Neural progenitor cell (in vitro differentiated cells): ENCODE data around the gene ENAH. TPM values are rescaled to one million over a fixed set of nuclear protein-coding genes. Genes with fewer than 3 reads are reported as not detected.

Experiments used
- DNase-seq: peaks from one replicate; pipeline ENCODE4 v3.0.0-alpha.2; 2016; ENCODE audit warnings: low spot score
- H2AFZ ChIP-seq: fragments of 200-600 bp; sonication (generic); replicated peaks from 2 replicates; pipeline ENCODE4 v1.6.1; 2016; ENCODE audit warnings: antibody characterized with exemption
- H3F3A ChIP-seq: fragments of 200-600 bp; sonication (generic); 2 replicates; pipeline ENCODE4 v1.6.1; 2016; ENCODE audit warnings: antibody characterized with exemption, low read depth
- H3K27ac ChIP-seq: fragments of 200-600 bp; sonication (generic); 2 replicates; pipeline ENCODE4 v1.5.1; 2016; ENCODE audit warnings: mild to moderate bottlenecking
- H3K27me3 ChIP-seq: fragments of 200-600 bp; sonication (generic); 2 replicates; pipeline ENCODE4 v1.6.1; 2016; ENCODE audit warnings: mild to moderate bottlenecking, moderate library complexity
- H3K36me3 ChIP-seq: fragments of 200-600 bp; sonication (generic); 2 replicates; pipeline ENCODE4 v1.5.1; 2016
- H3K4me1 ChIP-seq: fragments of 200-600 bp; sonication (generic); 2 replicates; pipeline ENCODE4 v1.6.1; 2016; ENCODE audit warnings: mixed run types
- H3K4me2 ChIP-seq: fragments of 200-600 bp; sonication (generic); 2 replicates; pipeline ENCODE4 v1.6.1; 2016
- H3K4me3 ChIP-seq: fragments of 200-600 bp; sonication (generic); 2 replicates; pipeline ENCODE4 v1.5.1; 2016
- H3K79me2 ChIP-seq: fragments of 200-600 bp; sonication (generic); 2 replicates; pipeline ENCODE4 v1.6.1; 2016; ENCODE audit warnings: low read depth
- H3K9ac ChIP-seq: fragments of 200-600 bp; sonication (generic); 2 replicates; pipeline ENCODE4 v1.6.1; 2016
- H3K9me3 ChIP-seq: fragments of 200-600 bp; sonication (generic); 2 replicates; pipeline ENCODE4 v1.5.1; 2016; ENCODE audit warnings: low read depth
- H4K20me1 ChIP-seq: fragments of 200-600 bp; sonication (generic); 2 replicates; pipeline ENCODE4 v1.6.1; 2016; ENCODE audit warnings: low read depth
- H3K27ac Mint-ChIP-seq: 3 replicates; pipeline ENCODE4 v1.8.0; 2021; ENCODE audit warnings: mixed read lengths
- H3K27me3 Mint-ChIP-seq: 2 replicates; pipeline ENCODE4 v1.8.0; 2022; ENCODE audit warnings: low read depth, mild to moderate bottlenecking, inconsistent platforms, moderate library complexity, mixed read lengths; ENCODE audit not compliant: insufficient read depth
- H3K36me3 Mint-ChIP-seq: 3 replicates; pipeline ENCODE4 v1.8.0; 2021; ENCODE audit warnings: mixed read lengths
- H3K4me1 Mint-ChIP-seq: 3 replicates; pipeline ENCODE4 v1.8.0; 2021; ENCODE audit warnings: mixed read lengths
- H3K4me3 Mint-ChIP-seq: 3 replicates; pipeline ENCODE4 v1.8.0; 2021; ENCODE audit warnings: mild to moderate bottlenecking, moderate library complexity, mixed read lengths
- H3K9me3 Mint-ChIP-seq: 3 replicates; pipeline ENCODE4 v1.8.0; 2020; ENCODE audit warnings: mixed read lengths
- CTCF ChIP-seq: fragments of 200-600 bp; sonication (generic); IDR thresholded peaks from 2 replicates; pipeline ENCODE4 v1.5.1; 2017; ENCODE audit warnings: antibody characterized with exemption, mild to moderate bottlenecking
- EZH2 ChIP-seq: fragments of 200-600 bp; sonication (generic); IDR thresholded peaks from 2 replicates; pipeline ENCODE4 v1.6.1; 2017; ENCODE audit warnings: antibody characterized with exemption, mild to moderate bottlenecking, moderate library complexity
- EZH2phosphoT487 ChIP-seq: fragments of 200-600 bp; sonication (generic); IDR thresholded peaks from 2 replicates; pipeline ENCODE4 v1.6.1; 2017; ENCODE audit warnings: antibody characterized with exemption
- total RNA-seq: library from RNA; depleted of rRNA; stranded (reverse); fragments of >200 nt; gene quantifications from 2 replicates; pipeline ENCODE4 v1.2.3, GENCODE V29; 2015; ENCODE audit warnings: low replicate concordance

ENAH gene
- total RNA-seq, 1 donor from 2014 or later: 346 TPM

- Histone ChIP-seq H3K4me1 (peaks cover 42% of the 10 kb centered on the region), H2AFZ (no peak overlapping the region), H3K4me2 (peak overlapping the region; percentile 3), H3K79me2 (peaks cover 99% of the 10 kb centered on the region), H3K4me3 (no peak overlapping the region), H4K20me1 (peaks cover 91% of the 10 kb centered on the region), H3K27me3 (no peaks in the 10 kb centered on the region), H3K27ac (peak overlapping the region; percentile 64), H3K9ac (no peak overlapping the region), H3K9me3 (no peaks in the 10 kb centered on the region), H3F3A (peaks cover 13% of the 10 kb centered on the region), H3K36me3 (peaks cover 7% of the 10 kb centered on the region)
- Mint-ChIP-seq H3K36me3 (peaks cover 5% of the 10 kb centered on the region), H3K9me3 (no peaks in the 10 kb centered on the region), H3K4me3 (no peak overlapping the region), H3K27ac (no peak overlapping the region), H3K27me3 (no peaks in the 10 kb centered on the region), H3K4me1 (peaks cover 40% of the 10 kb centered on the region)
- TF ChIP-seq EZH2phosphoT487: no peak
- TF ChIP-seq EZH2: no peak
- no peak for TF ChIP-seq CTCF
- DNase-seq: no peak
Observed at GRCh38 chr1:225534772-225535171, 118.2 kb downstream of the ENAH start.

GRCh38 chr1:225534135-225534534, 118.8 kb downstream of the ENAH start:
- Mint-ChIP-seq H3K36me3 (peaks cover 5% of the 10 kb centered on the region), H3K4me3 (no peak overlapping the region), H3K27ac (no peak overlapping the region), H3K4me1 (peaks cover 40% of the 10 kb centered on the region), H3K9me3 (no peaks in the 10 kb centered on the region), H3K27me3 (no peaks in the 10 kb centered on the region)
- Histone ChIP-seq H3K27me3 (no peaks in the 10 kb centered on the region), H3K4me2 (peak overlapping the region; percentile 3), H3K4me3 (no peak overlapping the region), H3K9me3 (no peaks in the 10 kb centered on the region), H4K20me1 (peaks cover 86% of the 10 kb centered on the region), H3K36me3 (peaks cover 7% of the 10 kb centered on the region), H3K27ac (no peak overlapping the region), H3K79me2 (peaks cover 99% of the 10 kb centered on the region), H3F3A (peaks cover 12% of the 10 kb centered on the region), H3K4me1 (peaks cover 42% of the 10 kb centered on the region), H2AFZ (no peak overlapping the region), H3K9ac (no peak overlapping the region)
- no peak for DNase-seq
- TF ChIP-seq EZH2phosphoT487: no peak
- TF ChIP-seq CTCF: no peak
- no peak for TF ChIP-seq EZH2

GRCh38 chr1:225533238-225533637, 119.7 kb downstream of the ENAH start:
- peak overlapping the region; percentile 22 for H3K27ac ChIP-seq
- peaks cover 99% of the 10 kb centered on the region for H3K79me2 ChIP-seq
- H3K4me1 Mint-ChIP-seq: peaks cover 37% of the 10 kb centered on the region

More at GRCh38 chr1:225533238-225533637, 119.7 kb downstream of the ENAH start:
- H3K4me3 ChIP-seq: no peak overlapping the region
- H2AFZ ChIP-seq: no peak overlapping the region
- no peak for DNase-seq
- Mint-ChIP-seq H3K27ac (no peak overlapping the region), H3K27me3 (no peaks in the 10 kb centered on the region), H3K4me3 (no peak overlapping the region), H3K9me3 (no peaks in the 10 kb centered on the region), H3K36me3 (peaks cover 5% of the 10 kb centered on the region)
- TF ChIP-seq EZH2 (no peak), EZH2phosphoT487 (no peak), CTCF (no peak)
- H3K4me1 ChIP-seq: peaks cover 42% of the 10 kb centered on the region
- H3K27me3 ChIP-seq: no peaks in the 10 kb centered on the region
- peaks cover 6% of the 10 kb centered on the region for H3F3A ChIP-seq
- peak overlapping the region; percentile 40 for H3K4me2 ChIP-seq
- H3K36me3 ChIP-seq: peaks cover 7% of the 10 kb centered on the region
- peaks cover 85% of the 10 kb centered on the region for H4K20me1 ChIP-seq
- no peaks in the 10 kb centered on the region for H3K9me3 ChIP-seq
- no peak overlapping the region for H3K9ac ChIP-seq
